IPS-20b (cell line): ENCODE data around the gene ARHGAP6.

Experiments
- H3K27ac ChIP-seq: one replicate; pipeline ENCODE4 v1.5.1; 2013; ENCODE audit warnings: low read length
- H3K27me3 ChIP-seq: 2 replicates; pipeline ENCODE4 v1.6.1; 2013; ENCODE audit warnings: mild to moderate bottlenecking, low read length, inconsistent platforms; ENCODE audit not compliant: insufficient read depth
- H3K36me3 ChIP-seq: 2 replicates; pipeline ENCODE4 v1.6.1; 2013; ENCODE audit warnings: low read depth, mild to moderate bottlenecking, inconsistent platforms, low read length, moderate library complexity; ENCODE audit not compliant: insufficient read depth
- H3K4me1 ChIP-seq: 2 replicates; pipeline ENCODE4 v1.6.1; 2013; ENCODE audit warnings: mild to moderate bottlenecking, control low read depth, inconsistent platforms, low read length, moderate library complexity; ENCODE audit not compliant: insufficient read depth
- H3K4me3 ChIP-seq: 2 replicates; pipeline ENCODE4 v1.5.1; 2013; ENCODE audit warnings: mild to moderate bottlenecking, low read length, inconsistent platforms
- H3K9ac ChIP-seq: 2 replicates; pipeline ENCODE4 v1.6.1; 2013; ENCODE audit warnings: low read depth, mild to moderate bottlenecking, inconsistent platforms, low read length, moderate library complexity
- H3K9me3 ChIP-seq: 2 replicates; pipeline ENCODE4 v1.6.1; 2013; ENCODE audit warnings: mild to moderate bottlenecking, low read depth, low read length, inconsistent platforms; ENCODE audit not compliant: insufficient read depth

Gene ARHGAP6

DNA sequence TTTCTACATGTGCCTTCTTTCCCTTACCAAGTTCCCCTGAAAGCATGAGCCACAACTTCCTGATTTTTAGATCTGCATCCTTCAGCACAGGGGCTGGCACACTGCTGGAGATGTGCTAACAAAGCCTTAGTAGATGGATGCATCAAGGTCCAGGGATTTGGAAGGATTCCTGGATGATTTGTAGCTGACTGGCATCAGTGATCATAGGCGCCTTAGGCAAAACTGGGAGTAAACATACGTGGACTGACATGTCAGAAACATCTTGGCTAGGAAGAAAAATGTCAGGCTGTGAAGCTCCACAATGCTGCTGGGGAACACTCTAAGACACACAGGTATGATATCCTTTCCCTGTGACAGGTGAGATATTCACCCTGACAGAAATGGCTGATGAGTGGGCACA is 216.1 kb downstream of the ARHGAP6 start:
- H3K4me3 ChIP-seq, result no peak overlapping the region
- H3K9ac ChIP-seq, result no peak overlapping the region
- no peaks in the 10 kb centered on the region for H3K9me3 ChIP-seq
- no peaks in the 10 kb centered on the region for H3K36me3 ChIP-seq
- H3K4me1 ChIP-seq, result no peaks in the 10 kb centered on the region
- H3K27me3 ChIP-seq, result no peaks in the 10 kb centered on the region
- no peak overlapping the region for H3K27ac ChIP-seq

DNA sequence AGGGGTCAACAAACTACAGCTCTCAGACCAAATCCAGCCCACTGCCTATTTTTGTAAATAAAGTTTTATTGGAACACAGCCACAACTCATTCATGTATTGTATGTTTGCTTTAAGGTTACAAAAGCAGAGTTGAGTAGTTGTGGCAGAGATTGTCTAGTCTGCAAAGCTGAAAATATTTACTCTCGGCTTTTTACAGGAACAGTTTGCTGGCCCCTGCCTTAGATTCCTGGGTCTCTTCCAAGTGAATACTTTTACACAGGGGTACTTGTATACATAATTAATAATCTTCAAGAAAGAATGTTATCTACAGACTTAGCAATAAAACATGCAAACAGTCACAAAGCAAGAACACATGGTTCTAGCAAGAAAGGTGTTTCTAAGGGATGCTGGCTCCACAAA is 218.3 kb downstream of the ARHGAP6 start:
- Histone ChIP-seq H3K4me1 (no peaks in the 10 kb centered on the region), H3K27me3 (no peaks in the 10 kb centered on the region), H3K9ac (no peak overlapping the region), H3K4me3 (no peak overlapping the region), H3K36me3 (no peaks in the 10 kb centered on the region), H3K9me3 (no peaks in the 10 kb centered on the region), H3K27ac (no peak overlapping the region)

DNA sequence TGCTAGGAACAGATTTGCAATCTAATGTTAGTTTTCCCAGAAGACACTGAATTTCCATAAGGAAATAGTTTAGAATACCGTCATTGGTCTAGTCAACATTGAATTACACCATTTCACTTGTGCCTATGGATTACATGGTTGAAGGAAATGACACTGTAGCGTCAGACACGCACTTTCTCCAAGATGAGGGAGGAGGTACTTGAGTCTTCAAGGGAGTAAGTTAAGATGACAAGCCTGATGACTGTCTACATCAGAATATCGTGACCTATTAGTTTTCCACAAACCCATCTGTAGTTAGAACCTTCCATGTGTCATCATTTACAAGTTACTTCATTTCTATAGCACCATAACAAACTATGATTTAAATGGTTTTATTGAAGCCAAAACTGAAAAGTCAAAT is 218.8 kb downstream of the ARHGAP6 start:
- Histone ChIP-seq H3K4me1 (no peaks in the 10 kb centered on the region), H3K27ac (no peak overlapping the region), H3K9me3 (no peaks in the 10 kb centered on the region), H3K9ac (no peak overlapping the region), H3K27me3 (no peaks in the 10 kb centered on the region), H3K36me3 (no peaks in the 10 kb centered on the region), H3K4me3 (no peak overlapping the region)

DNA sequence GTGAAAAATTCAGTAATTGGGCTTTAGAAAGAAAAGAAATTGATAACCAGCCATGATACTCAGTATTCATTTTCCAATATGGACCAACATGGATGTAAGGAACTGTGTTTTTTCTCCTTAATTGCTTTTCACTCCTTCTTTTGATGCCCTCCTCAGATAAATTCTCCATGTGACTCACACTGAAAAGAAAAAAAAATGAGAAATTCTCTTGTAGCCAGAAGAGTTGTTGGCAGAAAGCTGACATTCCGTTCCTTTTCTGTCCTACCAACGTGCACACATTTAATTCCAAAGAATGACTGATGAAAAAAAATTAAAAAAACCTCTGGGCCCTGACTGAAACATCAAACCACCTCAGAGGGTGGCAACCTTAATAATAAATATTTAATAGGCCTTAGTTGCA is 219.4 kb downstream of the ARHGAP6 start:
- no peaks in the 10 kb centered on the region for H3K9me3 ChIP-seq
- no peaks in the 10 kb centered on the region for H3K27me3 ChIP-seq
- no peak overlapping the region for H3K4me3 ChIP-seq
- H3K27ac ChIP-seq, result no peak overlapping the region
- H3K9ac ChIP-seq, result no peak overlapping the region
- no peaks in the 10 kb centered on the region for H3K36me3 ChIP-seq
- no peaks in the 10 kb centered on the region for H3K4me1 ChIP-seq

DNA sequence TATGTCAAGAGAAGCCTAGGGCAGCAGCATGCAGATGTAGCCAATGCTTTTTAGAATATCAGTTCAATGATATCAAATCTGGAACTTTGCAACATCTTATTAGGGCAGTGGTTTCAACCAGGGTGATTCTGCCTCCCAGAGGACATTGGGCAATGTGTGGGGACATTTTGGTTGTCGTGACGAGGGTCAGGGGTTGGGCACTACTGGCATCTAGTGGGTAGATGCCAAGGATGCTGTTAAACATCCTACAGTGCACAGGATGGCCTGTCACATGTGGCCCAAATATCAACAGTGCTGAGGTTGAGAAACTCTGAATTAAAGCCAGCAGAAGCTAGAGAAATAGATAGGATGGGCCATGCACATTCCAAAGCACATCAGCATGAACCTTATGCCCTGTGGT is 220.2 kb downstream of the ARHGAP6 start:
- Histone ChIP-seq H3K4me3 (no peak overlapping the region), H3K9ac (no peak overlapping the region), H3K27me3 (no peaks in the 10 kb centered on the region), H3K36me3 (no peaks in the 10 kb centered on the region), H3K27ac (no peak overlapping the region), H3K9me3 (no peaks in the 10 kb centered on the region), H3K4me1 (no peaks in the 10 kb centered on the region)

DNA sequence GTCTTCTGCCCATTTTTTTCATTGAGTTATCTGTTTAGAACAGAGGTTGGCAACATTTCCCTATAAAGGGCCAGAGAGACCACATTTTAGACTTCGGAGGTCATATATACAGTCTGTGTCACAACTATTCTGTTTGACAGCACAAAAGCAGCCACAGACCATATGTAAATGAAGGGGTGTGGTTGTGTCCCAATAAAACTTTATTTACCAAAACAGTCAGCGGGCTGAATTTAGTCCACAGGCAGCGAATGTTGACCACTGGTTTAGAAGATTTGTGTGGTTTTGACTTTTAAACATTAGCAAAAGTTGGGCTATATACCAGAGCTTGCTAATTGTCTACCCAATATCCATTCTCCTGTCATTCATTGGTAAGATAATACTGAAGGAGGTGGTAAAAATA is 221.7 kb downstream of the ARHGAP6 start:
- no peak overlapping the region for H3K4me3 ChIP-seq
- no peak overlapping the region for H3K27ac ChIP-seq
- no peak overlapping the region for H3K9ac ChIP-seq
- H3K9me3 ChIP-seq, result no peaks in the 10 kb centered on the region
- H3K4me1 ChIP-seq, result no peaks in the 10 kb centered on the region
- H3K27me3 ChIP-seq, result no peaks in the 10 kb centered on the region
- no peaks in the 10 kb centered on the region for H3K36me3 ChIP-seq

DNA sequence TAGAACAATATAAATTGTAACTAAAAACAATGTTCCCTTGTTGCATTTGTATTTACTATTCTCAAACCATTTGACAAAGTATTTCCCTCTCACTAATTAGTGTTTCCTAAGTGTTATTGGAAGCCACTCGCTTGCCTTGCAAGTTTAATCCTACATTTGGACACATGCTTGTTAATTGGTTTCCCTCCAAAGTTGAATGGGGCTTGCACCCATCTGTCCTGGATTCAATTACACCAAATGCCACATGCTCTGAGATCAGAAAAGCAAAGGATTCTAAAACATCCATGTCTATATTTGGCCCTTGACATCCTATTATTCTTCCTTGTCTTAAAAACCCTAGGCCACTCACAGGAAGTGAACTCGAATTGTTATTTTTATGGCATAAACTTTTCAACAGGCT is 225.9 kb downstream of the ARHGAP6 start:
- H3K4me1 ChIP-seq, result peaks cover 3% of the 10 kb centered on the region; the same call in 1 of the 2 replicates
- no peaks in the 10 kb centered on the region for H3K36me3 ChIP-seq
- no peaks in the 10 kb centered on the region for H3K9me3 ChIP-seq
- no peaks in the 10 kb centered on the region for H3K27me3 ChIP-seq
- H3K27ac ChIP-seq, result no peak overlapping the region
- no peak overlapping the region for H3K9ac ChIP-seq
- H3K4me3 ChIP-seq, result no peak overlapping the region

DNA sequence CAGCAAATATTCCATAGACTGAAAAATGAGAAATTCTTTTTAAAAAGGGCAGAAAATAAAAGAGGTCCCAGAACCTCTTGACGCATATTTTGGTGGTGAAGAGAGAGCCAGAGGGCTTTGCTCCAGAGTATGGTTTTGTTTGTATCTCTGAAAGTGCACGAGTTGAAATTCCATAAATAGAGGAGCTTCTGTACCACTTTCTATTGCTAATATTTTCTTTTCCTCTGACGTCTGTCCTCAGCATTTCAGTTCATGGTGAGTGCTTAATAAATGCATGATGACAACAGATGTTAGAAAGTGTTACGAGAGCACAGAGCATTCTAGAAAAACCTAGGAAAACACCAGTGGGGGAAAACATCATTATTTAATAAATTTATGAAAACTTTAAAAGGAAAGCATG is 227.0 kb downstream of the ARHGAP6 start:
- H3K4me1 ChIP-seq, result peaks cover 3% of the 10 kb centered on the region; the same call in 1 of the 2 replicates
- H3K4me3 ChIP-seq, result no peak overlapping the region
- no peaks in the 10 kb centered on the region for H3K27me3 ChIP-seq
- no peak overlapping the region for H3K27ac ChIP-seq
- H3K9me3 ChIP-seq, result no peaks in the 10 kb centered on the region
- no peak overlapping the region for H3K9ac ChIP-seq
- H3K36me3 ChIP-seq, result no peaks in the 10 kb centered on the region

DNA sequence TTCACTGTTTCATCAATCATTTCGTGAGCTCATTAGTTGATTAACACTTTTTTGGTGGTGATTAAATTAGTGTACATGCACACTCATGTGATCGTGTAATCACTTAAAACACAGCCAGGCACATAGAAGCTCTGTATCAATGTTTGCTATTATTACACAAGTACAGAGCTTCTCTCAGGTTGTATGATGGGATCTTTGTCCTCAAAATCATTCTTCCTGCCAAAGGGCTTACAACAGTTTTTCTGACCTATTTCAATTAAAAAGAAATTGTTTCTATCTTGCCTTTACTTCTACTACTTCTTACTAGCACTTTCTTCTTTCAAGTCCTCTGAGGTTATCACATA is 227.4 kb downstream of the ARHGAP6 start:
- Histone ChIP-seq H3K4me3 (no peak overlapping the region), H3K27ac (no peak overlapping the region), H3K4me1 (peaks cover 3% of the 10 kb centered on the region; the same call in 1 of the 2 replicates), H3K9me3 (no peaks in the 10 kb centered on the region), H3K9ac (no peak overlapping the region), H3K27me3 (no peaks in the 10 kb centered on the region), H3K36me3 (no peaks in the 10 kb centered on the region)

DNA sequence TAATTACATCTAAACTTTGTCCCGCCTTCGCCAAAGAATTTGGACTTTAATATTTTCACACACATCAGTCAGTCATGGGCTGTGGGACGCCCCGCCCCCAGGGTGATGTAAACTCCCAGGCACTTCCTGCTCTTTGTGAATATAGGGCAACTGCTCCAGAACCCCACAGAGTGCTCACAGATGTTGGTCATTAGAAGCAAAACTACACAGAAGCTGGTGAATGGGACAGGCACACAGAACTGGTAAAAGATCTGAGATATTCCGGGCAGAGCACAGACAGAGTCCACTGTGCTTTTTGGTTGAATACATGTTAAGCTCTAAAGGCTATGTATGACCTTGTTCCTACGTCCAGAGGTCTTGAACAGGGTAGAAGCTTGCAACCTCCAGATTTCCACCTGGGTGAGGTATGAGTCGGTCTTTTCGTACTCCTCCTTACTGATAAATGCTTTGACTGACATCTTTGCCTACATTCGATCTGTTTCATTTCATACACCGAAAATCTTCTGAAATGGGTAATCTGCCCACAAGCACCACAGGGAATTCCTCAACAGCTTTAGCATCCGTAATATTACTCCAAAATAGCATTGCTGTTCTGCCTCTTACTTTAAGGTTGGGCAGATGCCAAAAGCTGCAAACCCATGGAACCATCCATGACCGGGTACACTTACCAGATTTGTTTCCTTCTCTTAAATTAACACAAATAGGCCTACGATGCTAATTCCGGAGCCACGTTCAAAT is 227.9 kb downstream of the ARHGAP6 start:
- Histone ChIP-seq H3K9me3 (no peaks in the 10 kb centered on the region), H3K36me3 (no peaks in the 10 kb centered on the region), H3K4me3 (no peak overlapping the region), H3K9ac (no peak overlapping the region), H3K27me3 (no peaks in the 10 kb centered on the region), H3K27ac (no peak overlapping the region), H3K4me1 (peaks cover 3% of the 10 kb centered on the region; the same call in 1 of the 2 replicates)

DNA sequence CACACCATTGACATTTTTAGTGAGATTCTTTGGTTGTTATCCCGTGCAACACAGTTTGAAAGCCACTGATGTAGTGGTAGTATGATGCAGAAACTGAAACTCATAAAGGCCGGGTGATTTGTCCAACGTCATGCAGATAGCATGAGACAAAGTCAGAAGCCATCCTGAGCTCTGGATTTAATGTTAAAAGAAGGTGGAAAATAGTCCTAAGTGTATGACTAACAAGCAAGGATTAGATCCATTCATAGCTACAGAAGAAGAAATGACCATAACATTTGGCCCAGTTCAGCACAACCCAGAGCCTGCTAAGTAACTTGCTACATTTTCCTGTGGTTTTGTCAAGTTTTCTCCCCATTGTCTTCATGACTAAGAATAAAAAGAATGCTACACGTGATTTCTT is 230.2 kb downstream of the ARHGAP6 start:
- H3K4me1 ChIP-seq, result peaks cover 3% of the 10 kb centered on the region; the same call in 1 of the 2 replicates
- H3K4me3 ChIP-seq, result no peak overlapping the region
- H3K27me3 ChIP-seq, result no peaks in the 10 kb centered on the region
- no peak overlapping the region for H3K27ac ChIP-seq
- no peak overlapping the region for H3K9ac ChIP-seq
- H3K36me3 ChIP-seq, result no peaks in the 10 kb centered on the region
- H3K9me3 ChIP-seq, result no peaks in the 10 kb centered on the region

DNA sequence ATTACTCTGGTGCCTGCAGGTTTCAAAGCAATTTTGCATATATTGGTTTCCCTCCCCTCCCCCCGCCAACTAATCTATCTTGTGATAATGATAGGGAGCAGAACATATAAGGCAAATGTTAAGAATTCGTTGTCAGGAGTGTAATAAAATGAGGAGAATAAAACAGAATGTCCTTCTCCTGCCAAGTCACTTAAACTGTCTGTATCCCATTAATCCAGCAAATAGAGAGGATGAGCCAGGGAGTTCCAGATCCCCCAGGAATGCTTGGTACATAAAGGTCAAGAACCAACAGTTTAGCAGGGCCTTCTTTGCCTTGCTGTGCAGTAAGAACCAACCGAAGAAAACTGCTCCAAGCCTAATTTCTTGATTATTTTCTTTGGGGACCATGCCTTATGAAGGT is 231.1 kb downstream of the ARHGAP6 start:
- H3K4me1 ChIP-seq, result peaks cover 3% of the 10 kb centered on the region; the same call in 1 of the 2 replicates
- no peaks in the 10 kb centered on the region for H3K36me3 ChIP-seq
- H3K9ac ChIP-seq, result no peak overlapping the region
- no peak overlapping the region for H3K27ac ChIP-seq
- H3K27me3 ChIP-seq, result no peaks in the 10 kb centered on the region
- no peaks in the 10 kb centered on the region for H3K9me3 ChIP-seq
- no peak overlapping the region for H3K4me3 ChIP-seq
